GM11168 (cell line): ENCODE measurements around the gene PYURF.

Experiments
- in situ Hi-C: fragments of 300-500 bp; cut with MboI; formaldehyde crosslinking; loops from one replicate; pipeline ENCODE4 v1.12.0; 2022; ENCODE audit warnings: low sequenced_read_pairs; ENCODE audit not compliant: unreplicated experiment

PYURF gene

DNA sequence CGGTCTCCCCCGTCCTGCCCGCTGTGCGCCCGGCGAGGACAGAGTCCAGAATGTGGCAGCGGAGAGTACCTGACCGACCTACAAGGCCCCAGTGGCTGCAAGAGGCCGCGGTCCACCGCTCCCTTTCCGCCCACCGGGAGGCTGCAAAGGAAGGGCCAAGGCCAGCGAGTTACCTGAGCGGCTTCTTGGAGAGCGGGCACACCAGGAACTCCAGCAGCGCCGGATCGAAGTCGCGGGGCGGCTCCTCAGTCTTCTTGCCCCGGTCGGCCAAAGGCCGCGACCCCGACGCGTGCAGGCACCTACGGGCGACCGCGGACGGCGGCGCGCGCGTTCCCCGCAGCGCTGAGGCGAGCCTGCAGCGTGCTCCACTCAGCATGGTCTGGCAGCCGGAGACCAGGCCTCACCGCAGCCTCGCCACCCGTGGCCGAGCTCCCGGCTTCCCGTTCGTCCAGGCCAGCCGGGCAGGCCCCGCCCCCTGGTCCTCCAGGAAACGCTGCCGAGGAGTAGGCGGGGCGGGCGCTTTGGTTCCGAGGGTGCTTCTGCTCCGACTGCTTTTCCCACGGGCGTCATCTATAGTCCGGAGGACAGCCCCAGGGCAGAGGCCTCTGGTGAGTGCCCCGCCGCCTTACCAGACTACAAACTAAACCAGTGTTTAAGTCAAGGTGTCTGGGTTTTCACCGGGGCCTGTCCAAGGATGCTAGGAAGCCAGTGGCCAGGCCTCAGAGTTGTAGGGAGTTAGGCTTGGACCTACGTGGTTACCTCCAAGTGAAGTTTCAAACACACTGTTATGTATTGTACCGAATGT lies at the start of gene PYURF:
Gene PYURF, minus strand, starts transcription at position 452 of the 805 bp plus-strand sequence. Its CDS starts 76 bp downstream, at position 376.
- in situ Hi-C loops: loop anchor here (25.0 kb wide), 1 partner anchor 836 kb away; no protein-coding TSS in a partner anchor

GRCh38 chr4:88570001-88570400 lies 46.4 kb upstream of the PYURF start:
- in situ Hi-C loops: no loop called here

DNA sequence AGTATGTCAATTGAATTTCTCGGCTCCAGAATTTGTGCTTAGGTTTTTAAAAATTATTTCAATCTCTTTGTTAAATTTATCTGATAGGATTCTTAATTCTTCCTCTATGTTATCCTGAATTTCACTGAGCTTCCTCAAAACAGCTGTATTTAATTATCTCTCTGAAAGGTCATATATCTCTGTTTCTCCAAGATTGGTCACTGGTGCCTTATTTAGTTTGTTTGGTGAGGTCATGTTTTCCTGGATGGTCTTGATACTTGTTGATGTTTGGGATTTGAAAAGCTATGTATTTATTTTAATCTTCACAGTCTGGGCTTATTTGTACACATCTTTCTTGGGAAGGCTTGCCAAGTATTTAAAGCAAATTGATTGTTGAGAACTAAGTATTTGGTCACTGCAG lies 44.0 kb upstream of the PYURF start:
- in situ Hi-C loops: no loop called here

GRCh38 chr4:88549815-88550214 lies 26.2 kb upstream of the PYURF start:
- in situ Hi-C loops: loop anchor here (25.0 kb wide), 1 partner anchor 262 kb away; no protein-coding TSS in a partner anchor

DNA sequence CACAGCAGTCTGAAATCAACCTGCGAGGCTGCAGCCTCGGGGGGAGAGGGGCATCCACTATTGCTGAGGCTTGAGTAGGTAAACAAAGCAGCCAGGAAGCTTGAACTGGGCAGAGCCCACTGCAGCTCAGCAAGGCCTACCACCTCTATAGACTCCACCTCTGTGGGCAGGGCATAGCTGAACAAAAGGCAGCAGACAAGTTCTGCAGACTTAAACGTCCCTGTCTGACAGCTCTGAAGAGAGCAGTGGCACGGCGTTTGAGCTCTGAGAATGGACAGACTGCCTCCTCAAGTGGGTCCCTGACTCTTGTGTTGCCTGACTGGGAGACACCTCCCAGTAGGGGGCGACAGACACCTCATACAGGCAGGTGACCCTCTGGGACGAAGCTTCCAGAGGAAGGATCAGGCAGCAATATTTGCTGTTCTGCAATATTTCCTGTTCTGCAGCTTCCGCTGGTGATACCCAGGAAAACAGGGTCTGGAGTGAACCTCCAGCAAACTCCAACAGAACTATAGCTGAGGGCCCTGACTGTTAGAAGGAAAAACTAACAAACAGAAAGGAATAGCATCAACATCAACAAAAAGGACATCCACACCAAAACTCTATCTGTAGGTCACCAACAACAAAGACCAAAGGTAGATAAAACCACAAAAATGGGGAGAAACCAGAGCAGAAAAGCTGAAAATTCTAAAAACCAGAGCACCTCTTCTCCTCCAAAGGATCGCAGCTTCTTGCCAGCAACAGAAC lies 15.9 kb upstream of the PYURF start:
- in situ Hi-C loops: loop anchor here (10.0 to 25.0 kb wide), 3 partner anchors 115 to 485 kb away; no protein-coding TSS in a partner anchor

DNA sequence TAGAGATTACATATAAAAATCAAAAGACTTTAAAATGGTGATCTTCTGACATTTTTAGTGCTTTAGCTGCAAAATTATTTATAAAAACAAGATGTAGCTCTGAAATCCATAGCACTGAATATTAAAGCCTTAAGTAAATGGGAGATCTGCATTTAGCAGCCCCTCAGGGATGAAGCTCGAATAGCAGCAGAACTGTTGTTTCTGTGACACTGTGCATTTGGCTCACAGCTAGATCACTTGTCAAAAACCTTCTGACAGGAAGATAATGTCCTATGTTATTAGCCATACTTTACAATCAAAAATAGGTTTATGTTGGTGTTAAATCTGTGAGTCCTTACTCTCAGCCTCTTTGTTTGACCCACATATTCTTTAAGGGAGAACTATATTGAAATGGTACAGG lies 14.1 kb upstream of the PYURF start:
- in situ Hi-C loops: loop anchor here (10.0 to 25.0 kb wide), 3 partner anchors 117 to 487 kb away; no protein-coding TSS in a partner anchor

DNA sequence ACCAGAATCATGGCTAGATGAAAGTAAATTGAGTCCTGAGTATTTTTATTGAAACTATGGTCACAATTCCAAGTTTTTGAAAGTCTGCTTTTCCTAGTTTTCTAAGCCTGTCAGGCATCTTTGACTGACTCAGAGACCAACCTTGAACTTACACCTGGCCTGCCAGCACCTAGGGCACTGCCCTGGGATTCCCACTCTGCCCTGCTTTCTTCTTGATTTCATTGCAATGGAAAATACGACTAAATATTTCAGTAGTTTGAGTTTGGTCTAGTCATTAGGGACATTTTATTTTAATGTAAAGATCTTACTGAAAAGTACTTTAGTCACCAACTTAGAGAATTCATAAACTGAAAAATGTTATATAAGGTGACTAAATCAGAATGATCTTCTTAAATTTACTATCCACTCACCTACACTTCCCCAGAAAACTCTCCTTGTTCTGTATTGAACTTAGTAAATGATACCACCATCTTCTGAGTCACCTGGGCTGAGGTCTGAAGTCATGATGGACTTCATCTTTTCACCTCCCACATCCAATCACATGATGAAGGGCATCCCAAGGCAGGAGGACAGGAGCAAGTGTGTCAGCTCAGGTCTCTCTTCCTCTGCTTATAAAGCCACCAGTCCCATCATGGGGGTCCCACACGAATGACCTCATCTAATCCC lies 11.6 kb upstream of the PYURF start:
- in situ Hi-C loops: loop anchor here (10.0 to 25.0 kb wide), 3 partner anchors 120 to 490 kb away; no protein-coding TSS in a partner anchor

- in situ Hi-C loops: loop anchor here (10.0 to 25.0 kb wide), 3 partner anchors 121 to 491 kb away; no protein-coding TSS in a partner anchor
Observed at GRCh38 chr4:88533937-88534750, 10.6 kb upstream of the PYURF start.

DNA sequence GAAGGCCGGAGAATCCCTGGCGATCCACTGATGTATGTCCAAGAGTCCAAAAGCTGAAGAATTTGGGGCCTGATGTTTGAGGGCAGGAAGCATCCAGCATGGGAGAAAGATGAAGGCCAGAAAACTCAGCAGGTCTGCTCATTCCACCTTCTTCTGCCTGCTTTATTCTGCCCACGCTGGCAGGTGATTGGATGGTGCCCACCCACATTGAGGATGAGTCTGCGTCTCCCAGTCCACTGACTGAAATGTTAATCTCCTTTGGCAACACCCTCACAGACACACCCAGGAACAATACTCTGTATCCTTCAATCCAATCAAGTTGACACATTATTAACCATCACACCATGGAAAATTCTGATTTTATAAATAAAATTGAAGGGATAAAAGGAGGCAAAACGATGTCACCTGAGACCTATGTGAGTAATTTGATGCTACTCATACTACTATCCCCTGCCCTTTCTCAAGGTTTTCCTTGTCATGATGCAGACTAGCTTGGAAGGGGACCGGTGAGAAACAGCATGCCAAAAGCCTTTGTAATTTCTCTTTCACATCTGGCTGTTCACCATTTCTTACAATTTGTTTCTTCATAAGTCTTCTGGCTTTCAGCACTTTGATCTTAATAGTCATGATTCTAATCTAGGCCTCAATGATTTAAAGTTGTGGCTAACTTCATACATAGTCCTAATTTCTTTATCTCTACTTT lies 9.7 kb upstream of the PYURF start:
- in situ Hi-C loops: loop anchor here (10.0 to 25.0 kb wide), 3 partner anchors 122 to 492 kb away; no protein-coding TSS in a partner anchor

- in situ Hi-C loops: loop anchor here (10.0 to 25.0 kb wide), 3 partner anchors 123 to 493 kb away; no protein-coding TSS in a partner anchor
Observed at GRCh38 chr4:88531549-88531948, 8.0 kb upstream of the PYURF start.

GRCh38 chr4:88528861-88529260 lies 5.3 kb upstream of the PYURF start:
- in situ Hi-C loops: loop anchor here (25.0 kb wide), 1 partner anchor 283 kb away; no protein-coding TSS in a partner anchor

GRCh38 chr4:88527787-88528186 lies 4.2 kb upstream of the PYURF start:
- in situ Hi-C loops: loop anchor here (25.0 kb wide), 1 partner anchor 285 kb away; no protein-coding TSS in a partner anchor

GRCh38 chr4:88526221-88526815 lies 2.7 kb upstream of the PYURF start:
- in situ Hi-C loops: loop anchor here (25.0 kb wide), 1 partner anchor 286 kb away; no protein-coding TSS in a partner anchor

GRCh38 chr4:88524171-88524570 lies 595 bp upstream of the PYURF start:
- in situ Hi-C loops: loop anchor here (25.0 kb wide), 1 partner anchor 837 kb away; no protein-coding TSS in a partner anchor

DNA sequence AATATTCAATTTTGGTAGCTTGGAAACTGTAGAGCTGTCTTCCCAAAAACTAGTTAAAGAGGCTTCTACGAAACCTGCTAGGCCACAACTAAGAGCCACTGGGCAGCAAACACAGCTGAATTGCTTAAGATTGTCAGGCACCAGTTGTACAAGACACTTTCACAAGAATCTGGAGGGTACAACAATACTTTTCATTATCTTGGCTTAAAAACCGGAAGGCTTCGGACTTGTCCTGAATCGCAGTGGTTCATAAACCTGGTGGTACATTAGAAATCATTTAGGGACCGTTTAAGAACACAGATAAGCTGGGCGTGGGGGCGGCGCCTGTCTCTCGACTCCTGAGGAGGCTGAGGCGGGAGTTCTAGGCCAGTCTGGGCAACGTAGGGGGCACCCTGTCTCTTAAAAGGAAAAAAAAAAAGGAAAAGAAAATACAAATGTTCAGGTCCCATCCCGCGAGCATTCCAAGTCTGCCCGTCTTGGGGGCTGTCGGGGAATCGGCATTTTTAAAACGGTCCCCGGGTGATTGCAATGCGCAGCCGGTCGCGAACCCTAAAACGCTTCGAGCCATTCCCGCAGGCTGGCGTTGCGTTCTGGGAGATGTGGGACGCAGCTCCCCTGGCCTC lies 763 bp downstream of the PYURF start:
- in situ Hi-C loops: loop anchor here (25.0 kb wide), 1 partner anchor 836 kb away; no protein-coding TSS in a partner anchor

- in situ Hi-C loops: loop anchor here (10.0 to 25.0 kb wide), 2 partner anchors 494 to 832 kb away; no protein-coding TSS in a partner anchor
Observed at GRCh38 chr4:88518911-88519310, 4.7 kb downstream of the PYURF start.

GRCh38 chr4:88517825-88518224 lies 5.8 kb downstream of the PYURF start:
- in situ Hi-C loops: loop anchor here (10.0 to 25.0 kb wide), 2 partner anchors 493 to 831 kb away; no protein-coding TSS in a partner anchor
